EL (cell line): ENCODE measurements around the gene PARVA.

Source experiments
- DNase-seq: peaks from one replicate; pipeline ENCODE4 v3.0.0-alpha.2; 2016

Gene PARVA

DNA sequence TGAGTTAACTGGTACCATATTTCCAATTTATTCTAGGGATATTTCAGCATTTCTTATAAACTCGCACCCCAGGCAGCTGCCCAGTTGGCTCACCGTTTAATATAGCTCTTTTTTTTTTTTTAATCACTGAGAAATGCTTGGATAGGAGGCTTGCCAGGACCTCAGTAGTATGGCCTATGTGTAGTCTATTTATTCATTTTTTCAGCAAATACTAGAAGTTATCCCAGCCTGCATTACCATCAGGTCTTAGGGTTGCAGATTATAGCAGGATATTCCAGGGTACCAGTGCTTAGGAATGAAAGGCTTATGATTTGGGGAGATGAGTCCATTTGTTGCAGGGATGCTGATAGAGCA lies 26.6 kb downstream of the PARVA start:
- no peak for DNase-seq

DNA sequence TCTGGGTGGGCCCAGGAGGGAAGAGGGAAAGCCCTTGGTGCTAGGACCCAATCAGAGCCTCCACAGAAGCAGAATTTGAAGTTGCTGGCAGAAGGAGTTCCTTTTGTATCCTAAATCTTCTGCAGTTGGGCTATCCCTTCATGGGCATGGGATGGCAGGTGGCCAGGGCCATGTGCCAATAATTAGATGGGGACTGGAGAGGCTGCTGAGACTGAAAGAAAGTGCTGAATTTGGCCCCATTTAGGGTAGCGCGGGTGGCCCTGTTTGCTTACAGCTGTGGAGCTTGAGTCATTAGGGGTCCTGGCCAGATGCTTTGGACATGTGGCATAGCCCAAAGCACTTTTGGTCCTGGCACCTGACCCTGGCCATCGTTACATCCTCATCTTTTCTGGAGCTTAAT lies 27.1 kb downstream of the PARVA start:
- DNase-seq = no peak

DNA sequence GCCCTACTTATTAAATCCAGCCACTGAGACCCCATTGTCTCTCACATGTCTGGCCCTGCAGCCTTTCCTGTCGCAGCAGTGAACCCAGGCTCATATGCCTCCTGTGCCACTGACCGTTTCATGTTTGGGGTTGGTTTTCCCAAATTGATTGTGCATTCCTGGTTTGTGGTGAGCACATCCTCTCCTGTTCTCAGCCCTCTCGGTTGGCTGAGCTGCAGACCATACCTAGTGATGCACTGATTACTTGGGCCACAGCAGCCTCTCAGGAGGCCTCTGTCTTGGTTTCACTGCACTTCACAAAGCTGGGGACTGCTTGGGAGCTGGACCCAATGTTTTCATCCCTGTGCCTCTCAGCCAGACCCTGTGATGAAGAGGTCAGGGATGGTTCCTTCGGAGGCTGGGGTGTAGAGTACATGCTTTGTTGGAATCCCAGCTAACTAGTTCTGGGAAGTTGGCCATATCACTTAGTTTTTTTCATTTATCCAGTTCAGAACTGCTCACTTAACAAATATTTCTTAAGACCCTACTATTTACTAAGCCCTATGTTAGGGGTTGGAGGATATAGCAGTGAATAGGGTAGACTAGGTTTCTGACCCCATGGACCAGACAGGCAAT lies 30.9 kb downstream of the PARVA start:
- no peak for DNase-seq

DNA sequence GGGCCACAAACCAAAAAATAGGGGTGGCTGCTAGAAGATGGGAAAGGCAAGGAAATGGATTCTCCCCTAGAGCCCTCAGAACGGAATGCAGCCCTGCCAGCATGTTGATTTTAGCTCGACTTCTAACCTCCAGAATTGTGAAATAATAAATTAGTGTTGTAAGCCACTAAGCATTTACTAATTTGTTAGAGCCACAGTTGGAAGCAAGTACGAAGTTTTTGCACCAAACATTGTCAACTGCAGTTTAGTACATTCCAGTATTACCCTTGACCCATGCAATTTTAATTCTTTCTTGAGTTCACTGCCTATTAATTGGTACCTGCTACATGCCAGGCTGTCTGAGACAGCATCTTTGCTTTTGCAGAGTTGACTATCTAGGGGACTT lies 32.2 kb downstream of the PARVA start:
- DNase-seq = peak; percentile 35

DNA sequence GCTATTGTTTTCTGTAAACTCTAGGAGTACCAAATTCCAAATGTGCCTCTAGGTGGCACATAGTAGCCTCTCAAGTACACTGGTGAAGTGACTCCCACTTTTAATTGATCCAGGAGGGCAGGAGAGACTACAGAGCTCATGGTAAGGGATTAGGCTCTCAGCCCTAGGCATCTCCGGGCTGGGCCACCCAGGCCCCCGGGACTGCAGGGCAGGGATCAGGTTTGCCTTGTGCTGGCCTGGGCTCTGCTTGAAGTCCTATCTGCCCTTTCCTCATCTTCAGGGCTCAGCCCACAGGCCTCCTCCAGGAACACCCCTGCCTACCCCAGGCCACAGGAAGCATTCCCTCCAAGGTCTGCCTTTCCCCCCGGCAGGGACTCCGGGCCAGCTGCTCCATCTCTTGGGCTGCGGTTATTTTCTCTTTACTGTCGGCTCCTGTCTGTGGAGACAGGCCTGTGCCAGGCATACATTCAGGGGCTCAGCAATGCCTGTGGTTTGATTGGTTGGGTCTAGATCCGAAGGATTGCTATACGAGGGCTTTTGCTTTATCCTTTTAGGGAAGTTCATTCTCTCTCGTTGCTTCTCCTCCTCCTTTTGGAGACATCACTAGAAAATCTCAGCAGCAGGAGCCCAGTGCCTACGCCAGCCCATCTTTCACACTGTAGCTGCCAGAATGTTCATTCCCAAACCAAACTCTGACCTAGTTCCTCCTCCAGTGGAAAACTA lies 32.8 kb downstream of the PARVA start:
- peak; percentile 69 for DNase-seq

DNA sequence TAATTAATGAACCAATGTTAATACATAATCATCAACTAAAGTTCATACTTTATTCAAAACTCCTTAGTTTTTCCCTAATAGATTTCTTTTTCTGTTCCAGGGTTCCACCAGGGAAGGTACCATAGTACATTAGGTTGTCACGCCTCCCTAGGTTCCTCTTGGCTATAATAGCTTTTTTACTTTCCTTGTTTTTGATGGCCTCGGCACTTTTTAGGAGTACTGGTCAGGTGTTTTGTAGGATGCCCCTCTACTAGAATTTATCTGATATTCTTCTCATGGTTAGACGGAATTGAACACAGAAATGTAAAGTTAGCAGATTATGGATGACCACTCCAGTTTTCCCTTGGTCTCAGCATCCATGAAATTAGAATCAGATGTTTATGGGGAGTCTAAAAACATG lies 34.0 kb downstream of the PARVA start:
- DNase-seq = no peak

DNA sequence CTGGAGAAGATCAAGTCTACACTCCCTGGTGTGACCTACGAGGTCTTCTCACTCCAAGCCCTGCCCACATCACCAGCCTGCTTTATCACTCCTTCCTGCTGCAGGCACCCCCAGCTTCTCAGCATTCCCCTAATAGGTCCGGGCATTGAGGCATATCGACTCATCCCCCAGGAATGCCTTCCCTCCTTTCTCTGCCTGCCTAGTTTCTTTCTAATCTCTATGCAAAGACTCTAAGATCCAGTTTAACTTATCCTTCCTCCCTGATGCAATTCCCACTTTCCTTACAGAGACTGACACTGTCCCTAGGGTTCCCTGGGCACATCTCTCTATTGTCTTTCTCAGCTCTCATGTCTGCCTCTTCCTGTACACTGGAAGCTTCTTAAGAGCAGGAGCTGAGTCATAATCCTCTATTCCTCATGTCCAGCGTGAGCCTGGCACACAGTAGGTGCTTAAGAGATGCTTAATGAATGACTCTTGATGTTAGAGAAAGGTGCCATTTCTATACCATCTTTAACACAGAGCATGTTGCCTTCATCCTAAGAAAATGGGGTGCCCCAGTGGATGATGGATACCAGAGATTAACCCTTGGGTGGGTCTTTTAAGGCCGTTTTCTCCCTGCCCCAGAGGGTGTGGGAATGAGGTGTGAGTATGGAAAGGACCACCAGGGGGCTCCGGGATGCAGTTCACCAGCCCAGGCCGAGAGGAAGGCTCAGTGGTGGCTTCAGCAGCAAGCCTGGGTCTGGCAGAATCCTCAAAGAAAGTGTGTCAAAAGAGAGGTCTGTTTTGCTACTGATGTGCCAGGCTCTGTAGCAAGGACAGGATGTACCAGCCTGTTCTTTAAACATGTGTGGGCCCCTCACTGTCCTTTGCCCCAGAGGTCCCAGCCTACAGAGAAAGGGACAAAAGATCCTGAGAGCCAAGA lies 34.7 kb downstream of the PARVA start:
- peak; percentile 99 for DNase-seq

DNA sequence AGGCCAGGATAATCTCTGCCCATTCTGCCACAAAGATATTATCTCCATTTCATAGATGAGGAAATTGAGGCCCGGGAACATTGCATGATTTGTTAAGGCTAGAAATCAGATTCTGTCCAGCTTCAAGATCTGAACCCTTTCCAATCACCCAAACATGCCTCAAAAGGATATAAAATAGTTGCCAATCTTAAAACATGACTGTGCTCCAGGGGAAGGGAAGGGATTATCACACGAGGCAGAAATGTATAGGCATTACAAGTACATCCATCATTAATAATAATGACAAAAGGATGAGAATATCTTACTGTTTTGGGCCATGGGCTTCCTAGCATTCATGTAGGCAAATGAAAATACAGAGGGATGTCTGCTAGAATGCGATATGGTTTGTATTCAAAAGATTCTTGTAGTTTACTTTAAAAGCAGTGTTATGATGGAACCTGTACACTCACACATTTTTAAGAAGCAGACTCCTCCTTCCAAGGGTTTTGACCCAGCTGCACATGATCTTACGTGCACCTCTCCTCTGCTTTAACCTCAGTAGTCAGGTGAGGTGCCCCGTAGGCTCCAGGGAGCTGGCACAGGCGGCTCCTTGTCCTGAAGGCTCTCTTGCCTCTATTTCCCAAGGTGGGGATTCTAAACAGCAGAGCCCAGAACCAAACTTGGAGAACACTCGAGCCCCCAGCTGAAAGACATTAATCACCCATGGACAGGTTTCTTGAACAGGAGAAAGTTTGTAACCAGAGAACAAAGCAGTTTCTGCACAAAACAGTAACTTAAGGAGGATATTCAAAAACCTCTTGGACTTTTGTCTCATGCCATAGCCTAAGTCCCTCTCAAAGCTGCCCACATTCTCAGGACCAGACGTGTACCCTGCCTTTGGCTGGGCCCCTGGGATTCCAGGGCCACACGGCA lies 36.0 kb downstream of the PARVA start:
- peak; percentile 55 for DNase-seq

DNA sequence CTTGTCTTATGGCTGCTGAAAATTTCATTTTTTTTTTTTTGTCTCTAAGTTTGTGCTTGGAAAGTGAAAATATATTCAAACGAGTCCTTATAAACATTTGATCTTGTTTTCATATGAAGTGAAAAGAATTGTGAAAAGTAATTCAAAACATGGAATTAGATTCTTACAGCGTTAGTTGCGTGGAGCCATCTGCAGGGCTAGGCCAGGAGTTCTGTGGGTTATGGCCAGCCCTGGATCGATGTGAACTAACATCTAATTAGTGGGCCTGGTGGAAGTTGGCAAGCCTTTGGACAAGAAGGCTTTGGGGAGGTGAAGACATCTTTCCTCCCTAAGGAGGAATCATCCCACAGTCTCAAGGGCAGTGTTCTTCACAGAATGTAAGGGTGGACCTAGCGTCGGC lies 37.2 kb downstream of the PARVA start:
- no peak for DNase-seq

DNA sequence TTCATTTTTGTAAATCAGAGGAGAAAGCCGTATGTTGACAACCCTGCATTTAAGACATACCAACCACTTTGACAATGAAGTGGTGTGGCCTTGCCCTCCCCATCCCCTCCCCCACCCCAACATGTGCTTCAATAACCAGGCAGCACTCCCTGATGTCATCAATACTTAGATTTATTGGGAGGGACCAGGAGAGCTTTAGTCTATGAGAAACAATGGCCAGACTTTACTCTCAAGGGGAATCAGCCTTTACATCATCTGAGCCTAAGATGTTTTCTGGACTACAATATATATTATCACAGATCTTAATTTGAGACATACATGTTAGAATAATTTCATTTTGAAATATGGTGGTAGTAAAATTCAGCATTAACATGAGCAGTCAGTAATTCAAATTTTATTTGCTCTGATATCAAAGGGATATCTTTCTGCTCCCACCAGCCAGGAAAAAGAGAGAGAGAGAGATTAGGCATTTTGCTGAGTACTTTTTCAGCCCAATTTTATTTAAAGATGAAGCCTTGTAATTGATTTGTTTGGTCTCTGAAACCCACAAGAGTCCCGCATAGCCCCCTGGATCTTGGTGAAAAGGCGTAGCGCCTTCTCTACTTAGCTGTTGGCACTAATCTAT lies 38.1 kb downstream of the PARVA start:
- DNase-seq = no peak

DNA sequence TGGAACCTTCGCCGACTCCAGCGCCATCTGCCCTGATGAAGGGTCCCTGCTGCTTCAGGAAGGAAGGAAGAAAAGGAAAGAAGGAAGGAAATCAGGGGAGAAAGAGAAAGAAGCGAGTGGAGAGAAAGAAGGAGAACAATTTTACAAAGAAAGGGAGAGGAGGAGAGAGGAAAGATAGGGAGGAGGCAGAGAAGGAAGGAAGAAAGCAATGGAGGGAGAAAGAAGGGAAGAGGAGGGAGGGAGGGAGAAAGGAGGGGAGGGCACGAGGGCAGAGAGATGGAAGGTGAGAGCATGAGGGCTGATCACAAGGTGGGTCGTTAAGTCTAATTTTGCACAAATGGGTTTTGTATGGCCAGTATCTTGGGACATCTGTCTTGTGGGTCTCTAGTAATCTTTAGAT lies 39.2 kb downstream of the PARVA start:
- no peak for DNase-seq

DNA sequence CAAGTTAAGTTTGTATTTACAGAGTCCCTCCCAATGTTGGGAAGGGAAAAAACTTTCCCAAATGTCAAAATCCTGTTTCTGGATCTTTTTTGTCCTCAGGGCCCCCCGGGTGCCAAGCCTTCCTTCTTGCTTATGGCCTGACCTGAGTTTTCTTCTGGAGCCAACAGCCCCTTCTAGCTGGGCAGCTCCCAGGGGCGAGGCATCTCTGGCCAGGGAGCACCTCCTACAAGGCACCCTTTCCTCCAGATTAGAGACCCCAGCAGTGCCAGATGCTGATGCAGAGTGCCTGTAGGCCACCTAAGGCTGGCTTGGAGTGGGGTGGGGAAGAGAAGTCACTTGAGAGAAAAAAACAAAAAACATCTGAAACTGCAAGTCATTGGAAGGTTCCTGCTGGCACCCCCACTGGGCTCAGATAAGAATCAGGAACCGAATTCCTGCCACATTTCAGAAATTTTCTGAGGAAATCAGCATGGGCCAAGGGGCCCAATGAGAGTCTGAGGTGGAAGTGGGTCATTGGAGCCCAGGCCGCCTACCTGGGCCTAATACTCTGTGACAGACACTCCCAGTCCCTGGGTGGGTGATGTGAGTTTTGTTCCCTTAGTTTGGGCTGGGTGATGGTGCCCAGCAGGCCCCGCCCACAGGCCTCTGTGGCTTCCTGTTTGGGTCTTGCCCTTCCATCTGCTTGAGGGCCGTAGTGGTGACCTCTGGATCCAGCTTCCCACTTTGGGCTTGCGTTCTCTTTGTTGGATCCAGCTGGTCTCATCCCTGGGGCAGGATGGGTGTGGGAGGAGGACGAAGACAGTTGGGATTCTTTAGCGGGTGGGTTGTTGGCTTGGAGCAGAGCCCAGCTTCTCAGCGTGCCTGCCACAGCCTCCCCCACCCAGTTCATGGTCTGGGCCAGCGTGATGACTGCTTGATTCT lies 40.6 kb downstream of the PARVA start:
- DNase-seq = peak; percentile 97

DNA sequence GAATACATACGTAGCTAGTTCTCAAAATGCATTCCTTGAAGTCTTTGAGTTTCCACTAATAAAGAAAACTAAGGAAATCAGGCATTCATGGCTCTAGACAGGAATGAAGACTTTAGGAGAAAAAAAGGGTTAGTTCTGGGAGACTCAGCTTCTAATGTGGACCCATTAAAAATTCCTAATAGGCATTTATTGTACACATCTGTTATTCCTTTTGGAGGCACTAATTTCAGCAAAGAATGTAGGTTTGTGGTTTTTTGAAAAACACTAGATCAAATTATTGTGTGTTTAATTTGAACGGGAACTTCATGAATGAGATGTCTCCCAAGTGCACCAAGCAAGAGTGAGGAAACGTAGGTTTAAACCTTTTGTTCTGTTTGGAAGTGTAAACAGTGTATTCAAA lies 42.7 kb downstream of the PARVA start:
- no peak for DNase-seq

DNA sequence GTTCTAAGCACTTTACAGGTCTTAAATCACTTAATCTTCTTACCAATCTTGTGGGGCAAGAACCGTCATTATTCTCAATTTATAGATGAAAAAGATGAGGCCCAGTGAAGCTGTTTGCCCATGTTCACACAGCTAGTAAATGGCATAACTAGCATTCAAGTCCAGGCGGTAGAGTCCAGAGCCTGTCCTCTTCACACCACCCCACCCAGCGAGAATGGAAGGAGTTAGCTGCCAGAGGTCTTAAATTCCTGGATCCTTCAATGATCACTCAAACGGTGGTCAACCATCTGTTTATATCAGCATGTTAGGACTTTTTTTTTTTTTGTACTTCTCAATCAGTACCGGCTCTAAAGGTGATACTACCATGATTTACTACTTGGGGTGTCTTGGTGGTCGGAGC lies 43.3 kb downstream of the PARVA start:
- DNase-seq = no peak

DNA sequence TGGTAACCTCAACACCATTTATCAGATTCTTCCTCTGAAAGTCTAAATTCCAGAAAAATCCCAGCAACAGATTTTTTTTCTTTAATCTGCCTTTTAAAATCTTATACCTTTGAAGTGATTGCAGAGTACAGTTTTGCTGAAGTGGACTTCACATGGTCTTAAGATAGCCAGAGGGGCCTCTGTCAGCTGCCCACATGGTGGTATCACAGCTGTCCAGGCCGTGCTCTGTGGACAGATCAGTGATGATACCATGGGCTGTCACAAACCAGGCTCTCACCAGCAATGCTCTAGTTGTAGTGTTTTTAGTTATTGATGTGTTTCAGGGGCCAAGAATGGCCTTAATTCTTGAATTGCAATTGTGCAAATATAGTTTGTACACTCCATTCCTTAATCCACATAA lies 44.0 kb downstream of the PARVA start:
- no peak for DNase-seq

DNA sequence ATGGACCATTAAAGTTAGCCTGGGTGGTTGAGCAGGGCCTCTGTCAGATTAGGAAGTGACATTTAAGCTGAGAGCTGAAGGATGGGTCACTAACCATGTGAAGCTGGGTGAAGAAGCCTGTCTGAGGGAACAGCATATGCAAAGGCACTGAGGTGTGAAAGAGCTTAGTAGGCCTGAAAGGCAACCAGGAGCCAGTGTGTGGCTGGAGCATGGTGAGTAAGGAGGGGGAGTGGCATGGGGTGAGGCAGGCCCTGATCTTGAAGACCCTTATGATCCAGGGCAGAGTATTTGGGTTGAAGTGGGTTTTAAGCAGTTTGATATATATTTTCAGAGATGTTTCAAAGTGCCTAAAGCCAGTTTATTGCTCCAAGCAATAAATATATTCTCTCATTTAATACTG lies 48.8 kb downstream of the PARVA start:
- no peak for DNase-seq

DNA sequence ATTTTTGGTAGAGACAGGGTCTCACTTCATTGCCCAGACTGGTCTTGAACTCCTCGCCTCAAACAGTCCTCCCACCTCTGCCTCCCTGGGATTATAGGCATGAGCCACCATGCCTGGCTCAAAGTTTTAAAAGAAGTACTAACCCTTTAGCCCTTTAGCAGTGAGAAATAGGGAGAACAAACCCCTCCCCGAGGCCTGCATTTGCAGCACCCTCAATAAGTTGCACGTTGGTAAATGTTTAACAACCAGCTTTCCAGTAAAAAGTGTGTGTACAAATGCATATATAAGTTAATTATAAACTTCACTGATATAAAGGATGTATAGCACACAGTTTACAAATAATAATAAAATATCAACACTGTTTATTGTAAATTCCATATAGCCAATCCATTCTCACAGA lies 51.8 kb downstream of the PARVA start:
- no peak for DNase-seq

DNA sequence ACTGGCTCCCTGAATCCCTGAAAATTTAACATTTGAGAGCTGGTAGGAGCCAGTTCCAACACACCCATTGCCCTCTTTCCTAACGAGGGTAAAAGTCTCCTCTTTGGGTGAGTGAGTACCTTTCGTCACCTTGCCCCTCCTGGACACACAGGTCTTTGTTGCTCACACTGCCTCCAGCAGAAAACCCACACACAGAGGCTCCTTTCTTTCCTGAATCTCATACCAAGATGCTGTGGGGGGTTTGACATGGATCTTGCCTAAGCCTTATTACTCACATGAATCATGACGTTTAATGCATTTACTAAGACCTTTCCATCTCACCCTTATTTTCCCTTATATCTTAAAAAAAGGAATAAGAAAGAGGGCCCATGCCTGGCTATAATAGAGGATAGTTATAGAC lies 53.0 kb downstream of the PARVA start:
- peak; percentile 50 for DNase-seq

DNA sequence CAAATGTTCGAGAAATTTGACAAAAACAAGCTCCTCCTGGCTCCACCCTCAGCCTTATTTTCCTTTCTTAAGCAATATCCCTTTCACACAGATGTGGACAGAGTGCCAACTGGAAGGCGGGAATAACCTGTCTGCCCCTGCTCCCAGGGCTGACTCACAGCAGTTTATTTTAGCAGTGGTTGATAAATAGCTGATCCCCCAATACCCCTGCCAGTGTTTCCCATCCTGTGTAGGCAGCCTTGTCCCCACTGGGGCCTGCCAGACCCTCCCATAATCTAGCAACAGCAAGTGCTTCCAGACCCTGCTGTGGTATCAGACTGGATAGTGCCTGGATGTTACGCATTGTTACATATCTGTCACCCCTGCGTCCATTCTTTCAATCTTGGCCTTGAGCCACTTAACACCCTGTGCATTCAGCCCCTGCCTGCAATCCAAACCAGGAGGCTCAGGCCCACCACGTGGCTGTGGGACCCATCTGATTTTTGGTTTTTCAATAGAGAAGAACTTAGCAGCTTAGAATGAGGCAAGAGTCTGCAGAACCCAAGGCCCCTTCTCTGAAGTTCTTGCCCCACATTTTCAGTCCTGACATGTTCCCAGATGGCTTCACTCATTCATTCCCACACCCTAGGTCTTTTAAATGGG lies 53.7 kb downstream of the PARVA start:
- DNase-seq = peak; percentile 87

DNA sequence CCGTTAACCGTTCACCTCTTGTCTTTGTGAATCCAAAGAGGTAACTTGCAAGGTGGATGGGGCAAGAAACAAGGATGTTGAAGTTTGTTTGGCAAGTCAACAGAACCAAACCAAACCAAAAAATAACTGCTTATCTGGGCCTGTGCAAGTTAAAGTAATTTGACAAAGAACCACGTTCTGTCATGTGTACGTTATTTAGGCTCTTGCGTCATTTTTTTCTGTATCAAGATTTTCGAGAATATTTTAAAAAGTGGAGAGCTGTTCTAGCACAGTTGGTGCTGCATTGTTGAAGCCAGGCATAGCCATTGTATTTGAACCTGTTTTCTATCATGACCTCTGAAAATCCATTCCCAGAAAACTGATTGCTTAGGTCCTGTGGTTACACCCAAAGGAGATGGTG lies 55.1 kb downstream of the PARVA start:
- no peak for DNase-seq

DNA sequence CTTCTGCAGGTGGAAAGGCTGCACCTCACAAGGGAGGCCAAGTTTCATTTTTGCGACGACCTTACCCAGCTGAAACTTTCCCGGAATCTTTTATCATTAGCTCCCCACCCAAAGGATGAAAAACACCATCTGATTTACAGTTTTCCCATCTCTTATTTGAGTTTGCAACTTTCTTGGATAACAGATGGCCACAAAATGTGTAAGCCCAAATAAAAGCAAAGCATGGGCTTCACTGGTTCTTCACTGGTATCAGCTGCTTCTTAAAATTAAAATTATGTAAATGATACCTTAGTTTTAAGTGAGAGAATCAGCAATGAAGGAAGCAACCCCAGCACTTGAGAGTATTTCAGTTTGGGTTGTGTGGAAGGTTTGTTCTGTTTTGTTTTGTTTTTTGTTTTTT lies 55.8 kb downstream of the PARVA start:
- no peak for DNase-seq
